Prostate gland (tissue), 2 donors: ENCODE measurements around the gene TMEM186.

Experiments used
- POLR2A ChIP-seq: fragments of 450-650 bp; IDR thresholded peaks from one replicate; pipeline ENCODE4 v1.6.1; 2016; ENCODE audit warnings: antibody characterized with exemption, mild to moderate bottlenecking
- TF ChIP-seq, protein P1 (sequence below), 4 experiments: fragments of 200-600 bp in 2 of 4; fragments of 450-650 bp in 2 of 4; sonication (generic) in 2 of 4; IDR thresholded peaks; 1 replicate in 3 of 4; 2 replicates in 1 of 4; pipeline ENCODE4 v1.5.1; 2016 to 2019; ENCODE audit warnings: antibody characterized with exemption in 4 of 4, mild to moderate bottlenecking in 2 of 4, moderate library complexity in 2 of 4

DNA sequence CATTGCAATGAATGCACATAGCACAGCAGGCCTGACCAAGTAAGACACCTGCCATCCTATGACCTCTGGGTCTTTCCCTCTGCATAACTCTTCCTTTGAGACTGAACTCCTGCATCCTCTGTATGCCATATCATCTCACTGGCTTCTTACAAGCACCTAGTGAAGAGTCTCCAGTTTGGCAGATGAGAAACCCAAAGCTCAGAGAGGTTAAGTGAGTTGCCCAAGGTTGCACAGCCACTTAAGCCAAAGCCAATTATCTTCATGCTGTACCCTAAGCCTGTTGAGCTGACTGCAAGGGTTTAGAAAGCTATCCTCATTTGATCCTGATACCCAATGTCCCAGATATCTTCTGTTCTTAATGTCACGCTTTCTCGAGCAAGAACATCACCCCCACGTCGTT, 35.2 kb downstream of the TMEM186 start:
- TF ChIP-seq, protein P1, sequence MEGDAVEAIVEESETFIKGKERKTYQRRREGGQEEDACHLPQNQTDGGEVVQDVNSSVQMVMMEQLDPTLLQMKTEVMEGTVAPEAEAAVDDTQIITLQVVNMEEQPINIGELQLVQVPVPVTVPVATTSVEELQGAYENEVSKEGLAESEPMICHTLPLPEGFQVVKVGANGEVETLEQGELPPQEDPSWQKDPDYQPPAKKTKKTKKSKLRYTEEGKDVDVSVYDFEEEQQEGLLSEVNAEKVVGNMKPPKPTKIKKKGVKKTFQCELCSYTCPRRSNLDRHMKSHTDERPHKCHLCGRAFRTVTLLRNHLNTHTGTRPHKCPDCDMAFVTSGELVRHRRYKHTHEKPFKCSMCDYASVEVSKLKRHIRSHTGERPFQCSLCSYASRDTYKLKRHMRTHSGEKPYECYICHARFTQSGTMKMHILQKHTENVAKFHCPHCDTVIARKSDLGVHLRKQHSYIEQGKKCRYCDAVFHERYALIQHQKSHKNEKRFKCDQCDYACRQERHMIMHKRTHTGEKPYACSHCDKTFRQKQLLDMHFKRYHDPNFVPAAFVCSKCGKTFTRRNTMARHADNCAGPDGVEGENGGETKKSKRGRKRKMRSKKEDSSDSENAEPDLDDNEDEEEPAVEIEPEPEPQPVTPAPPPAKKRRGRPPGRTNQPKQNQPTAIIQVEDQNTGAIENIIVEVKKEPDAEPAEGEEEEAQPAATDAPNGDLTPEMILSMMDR (IDR thresholded peaks at IDR 0.05), result no peak
- no peak for TF ChIP-seq POLR2A
